Psoas muscle (tissue), 8 donors: ENCODE measurements around the gene KCNJ12. TPM values are rescaled to one million over a fixed set of nuclear protein-coding genes. Genes with fewer than 3 reads are reported as not detected.

Experiments
- ATAC-seq, 4 donors: fragments of 200-7000 bp; cut with Tn5 transposase; one replicate each; pipeline ENCODE4 v1.9.1; 2020; ENCODE audit warnings: moderate library complexity in 3 of 4, mild to moderate bottlenecking in 2 of 4
- DNase-seq, 2 donors: peaks; one replicate each; pipeline ENCODE4 v3.0.0-alpha.2; 2020
- H3K27ac ChIP-seq: fragments of 200-600 bp; one replicate; pipeline ENCODE4 v1.8.0; 2022
- H3K27me3 ChIP-seq, 3 donors: fragments of 200-600 bp in 1 of 3; one replicate each; pipeline versions ENCODE4 v1.6.1 to v1.8.0; 2013 to 2022; ENCODE audit warnings: low read length in 2 of 3, mild to moderate bottlenecking in 2 of 3, moderate library complexity in 1 of 3; ENCODE audit not compliant: insufficient read depth in 3 of 3
- H3K36me3 ChIP-seq, 2 donors: fragments of 200-600 bp in 1 of 2; one replicate each; pipeline versions ENCODE4 v1.6.1 to v1.8.0; 2013 to 2022; ENCODE audit warnings: low read depth in 1 of 2, mild to moderate bottlenecking in 1 of 2, moderate library complexity in 1 of 2; ENCODE audit not compliant: insufficient read depth in 1 of 2
- H3K4me1 ChIP-seq: fragments of 200-600 bp; one replicate; pipeline ENCODE4 v1.8.0; 2022
- H3K4me3 ChIP-seq: fragments of 200-600 bp; one replicate; pipeline ENCODE4 v1.8.0; 2022; ENCODE audit warnings: mild to moderate bottlenecking
- H3K9me3 ChIP-seq: fragments of 200-600 bp; one replicate; pipeline ENCODE4 v1.8.0; 2022
- CTCF ChIP-seq: fragments of 200-600 bp; IDR thresholded peaks from one replicate; pipeline ENCODE4 v1.8.0; 2022; ENCODE audit warnings: antibody characterized with exemption
- WGBS, 3 donors: extraction: QIAGEN DNeasy Blood & Tissue Kit; methylation state at CpG; one replicate each; pipeline versions ENCODE4 v1.1.6 to v1.1.7; 2013; 5-methylcytosine and 5-hydroxymethylcytosine counted together
- intact Hi-C, 2 donors: fragments of 100-400 bp; cut with DNase I; formaldehyde crosslinking; loops; one replicate each; pipeline versions ENCODE4 v1.11.0 to v1.14.2; 2022
- polyA plus RNA-seq, 3 donors: library from polyadenylated mRNA; stranded (reverse); fragments of 200-250 nt; gene quantifications; one replicate each; pipeline ENCODE4 v1.2.3, GENCODE V29; 2013
- total RNA-seq, 4 donors: library from RNA; stranded (reverse); fragmentation: NEBNext Ultra II Directional in 2 of 4; extraction: Animal tissue kit (Norgen Biotek cat#: 25700) in 2 of 4; gene quantifications; one replicate each; pipeline versions ENCODE4 v1.2.1 to v1.2.4, GENCODE V29; 2021 to 2023
- donor health status: healthy with polysubstance abuse.
- donor health status: DM: no; HTN: no; CAD: no; lungs with moderate emphysema.
- donor health status: Bipolar disorder and iron deficiency.
- donor health status: healthy.
- donor health status: DM: yes; HTN: yes; CAD: no.
- donor health status: DM: no; HTN: no; CAD: no.
- donor health status: DM: no; HTN: no; CAD: no.
- donor health status: DM: yes; HTN: yes; CAD: no.

Gene KCNJ12
- total and polyA plus RNA-seq, 7 donors, result 5.2 to 42.7 (median 19.3) TPM

GRCh38 chr17:21460358-21460757, 84.2 kb downstream of the KCNJ12 start:
- no peaks in the 10 kb centered on the region for H3K9me3 ChIP-seq
- H3K4me1 ChIP-seq, result no peaks in the 10 kb centered on the region
- H3K36me3 ChIP-seq, result no peaks in the 10 kb centered on the region
- DNase-seq, result no peak
- H3K27me3 ChIP-seq, result peaks cover 0 to 4% (median 0%) of the 10 kb centered on the region in 3 donors
- H3K27ac ChIP-seq, result no peak overlapping the region
- TF ChIP-seq CTCF, result no peak
- 65 to 66% (median 66%) methylated on average over 6 of the region's 6 CpGs for WGBS, 3 donors
- intact Hi-C loops, result loop anchor here in 1 of 2 donors (5.0 kb wide), 1 partner anchor 42 kb away; no protein-coding TSS in a partner anchor
- ATAC-seq, result no peak
- H3K4me3 ChIP-seq, result no peak overlapping the region

GRCh38 chr17:21462237-21462636, 86.1 kb downstream of the KCNJ12 start:
- Histone ChIP-seq H3K4me3 (no peak overlapping the region), H3K27ac (no peak overlapping the region), H3K27me3 (peaks cover 0 to 4% (median 0%) of the 10 kb centered on the region in 3 donors), H3K9me3 (no peaks in the 10 kb centered on the region), H3K4me1 (no peaks in the 10 kb centered on the region), H3K36me3 (no peaks in the 10 kb centered on the region)
- intact Hi-C loops, result loop anchor here in 1 of 2 donors (5.0 kb wide), 1 partner anchor 40 kb away; no protein-coding TSS in a partner anchor
- 77 to 88% (median 86%) methylated on average over 3 to 8 of the region's 8 CpGs for WGBS, 3 donors
- DNase-seq (no peak), ATAC-seq (no peak)
- TF ChIP-seq CTCF, result no peak

GRCh38 chr17:21463204-21463661, 87.1 kb downstream of the KCNJ12 start:
- H3K9me3 ChIP-seq, result no peaks in the 10 kb centered on the region
- intact Hi-C loops, result loop anchor here in 1 of 2 donors (5.0 kb wide), 1 partner anchor 39 kb away; no protein-coding TSS in a partner anchor

DNA sequence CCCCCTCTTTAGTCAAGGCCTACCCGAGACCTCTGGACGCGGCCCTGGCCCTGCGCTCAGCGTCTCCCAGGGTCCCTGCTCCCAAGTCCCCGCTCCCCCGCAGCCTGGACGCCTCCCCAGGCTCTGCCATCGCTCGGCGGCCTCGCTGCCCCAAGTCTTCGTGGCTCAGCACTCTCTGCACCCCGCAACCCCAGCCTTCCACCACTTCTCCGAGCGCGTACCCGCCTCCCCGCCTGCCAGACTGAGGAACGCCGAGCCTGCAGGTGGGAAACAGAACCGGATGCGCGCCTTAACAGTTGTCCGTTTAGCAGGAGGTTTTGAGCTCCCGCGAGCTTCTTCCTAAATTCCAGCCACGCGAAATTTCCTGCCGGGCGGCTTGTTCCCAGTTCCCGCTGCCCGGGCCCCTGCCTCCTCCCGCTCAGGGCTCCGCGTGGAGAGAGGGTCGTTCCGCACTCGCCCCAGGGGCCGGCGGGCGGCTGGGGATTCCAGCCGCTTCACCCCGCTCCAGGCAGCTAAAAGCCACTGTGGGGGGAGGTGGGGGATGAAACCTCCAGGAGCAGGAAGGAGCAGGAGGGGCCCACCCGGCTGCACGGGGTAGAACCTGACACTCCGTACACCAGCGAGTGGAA, 87.7 kb downstream of the KCNJ12 start:
- Histone ChIP-seq H3K27me3 (peaks cover 0 to 4% (median 0%) of the 10 kb centered on the region in 3 donors), H3K4me1 (no peaks in the 10 kb centered on the region), H3K27ac (no peak overlapping the region), H3K9me3 (no peaks in the 10 kb centered on the region), H3K36me3 (no peaks in the 10 kb centered on the region), H3K4me3 (peak overlapping the region; percentile 28)
- 26 to 35% (median 34%) methylated on average over 48 of the region's 48 CpGs for WGBS, 3 donors
- DNase-seq, result no peak
- no peak for TF ChIP-seq CTCF
- ATAC-seq, result peak in 1 of 4 donors; percentile 21
- intact Hi-C loops, result loop anchor here in 1 of 2 donors (5.0 kb wide), 1 partner anchor 38 kb away; no protein-coding TSS in a partner anchor

More at GRCh38 chr17:21463204-21463661, 87.1 kb downstream of the KCNJ12 start:
- TF ChIP-seq CTCF, result no peak
- Histone ChIP-seq H3K36me3 (no peaks in the 10 kb centered on the region), H3K4me3 (no peak overlapping the region), H3K4me1 (no peaks in the 10 kb centered on the region), H3K27ac (no peak overlapping the region), H3K27me3 (peaks cover 0 to 4% (median 0%) of the 10 kb centered on the region in 3 donors)
- no peak for ATAC-seq
- DNase-seq, result no peak
- 63 to 66% (median 65%) methylated on average over 11 of the region's 11 CpGs for WGBS, 3 donors
